Smooth muscle cell (in vitro differentiated cells): Measurements from ENCODE around the gene TMEM115. TPM values are rescaled to one million over a fixed set of nuclear protein-coding genes. Genes with fewer than 3 reads are reported as not detected.

Source experiments
- DNase-seq: peaks from one replicate; lab custom pipeline; 2025; ENCODE audit not compliant: unreplicated experiment; lab: John Stamatoyannopoulos, UW
- H2AFZ ChIP-seq: fragments of 200-600 bp; sonication (generic); 2 replicates; pipeline ENCODE4 v1.6.0; 2016; ENCODE audit warnings: antibody characterized with exemption, low read depth, mild to moderate bottlenecking
- H3F3A ChIP-seq: fragments of 200-600 bp; sonication (generic); 2 replicates; pipeline ENCODE4 v1.6.0; 2017; ENCODE audit warnings: antibody characterized with exemption, low read depth
- H3K27ac ChIP-seq: fragments of 200-600 bp; sonication (generic); 2 replicates; pipeline ENCODE4 v1.5.1; 2016; ENCODE audit warnings: low read depth, mild to moderate bottlenecking
- H3K27me3 ChIP-seq: fragments of 200-600 bp; sonication (generic); 2 replicates; pipeline ENCODE4 v1.6.1; 2016; ENCODE audit warnings: low read depth, mild to moderate bottlenecking
- H3K36me3 ChIP-seq: fragments of 200-600 bp; sonication (generic); 2 replicates; pipeline ENCODE4 v1.5.1; 2016; ENCODE audit warnings: low read depth
- H3K4me1 ChIP-seq: fragments of 200-600 bp; sonication (generic); 2 replicates; pipeline ENCODE4 v1.5.1; 2016; ENCODE audit warnings: low read depth
- H3K4me2 ChIP-seq: fragments of 200-600 bp; sonication (generic); 2 replicates; pipeline ENCODE4 v1.6.0; 2016; ENCODE audit warnings: mild to moderate bottlenecking
- H3K4me3 ChIP-seq: fragments of 200-600 bp; sonication (generic); 2 replicates; pipeline ENCODE4 v1.5.1; 2016; ENCODE audit warnings: mild to moderate bottlenecking
- H3K79me2 ChIP-seq: fragments of 200-600 bp; sonication (generic); 2 replicates; pipeline ENCODE4 v1.6.0; 2016; ENCODE audit warnings: low read depth, mild to moderate bottlenecking
- H3K9ac ChIP-seq: fragments of 200-600 bp; sonication (generic); 2 replicates; pipeline ENCODE4 v1.6.0; 2016; ENCODE audit warnings: low read depth
- H3K9me3 ChIP-seq: fragments of 200-600 bp; sonication (generic); replicated peaks from 2 replicates; pipeline ENCODE4 v1.5.1; 2016; ENCODE audit warnings: low read depth
- H4K20me1 ChIP-seq: fragments of 200-600 bp; sonication (generic); 2 replicates; pipeline ENCODE4 v1.6.0; 2016; ENCODE audit warnings: low read depth
- WGBS: methylation state at CpG from one replicate; pipeline ENCODE4 v1.1.7; 2016; ENCODE audit warnings: low lambda C conversion rate; 5-methylcytosine and 5-hydroxymethylcytosine counted together
- polyA plus RNA-seq: library from polyadenylated mRNA; unstranded; fragments of >200 nt; fragmentation: Nextera tagmentation; extraction: Ambion mirVana; gene quantifications from 2 replicates; pipeline ENCODE4 v1.2.1, GENCODE V29; 2016
- total RNA-seq: library from RNA; depleted of rRNA; stranded (reverse); fragments of >200 nt; gene quantifications from 2 replicates; pipeline ENCODE4 v1.2.3, GENCODE V29; 2014
- TF ChIP-seq, protein P1 (sequence below): fragments of 200-600 bp; sonication (generic); IDR thresholded peaks from 2 replicates; pipeline ENCODE4 v1.5.1; 2017; ENCODE audit warnings: borderline replicate concordance, mild to moderate bottlenecking, antibody characterized with exemption; ENCODE audit not compliant: insufficient read depth, poor library complexity, severe bottlenecking

The TMEM115 gene
- total and polyA plus RNA-seq, 2 experiments from 2014 or later, result 42.7 to 56.6 TPM

- H3K36me3 ChIP-seq, result no peaks in the 10 kb centered on the region
- peak overlapping the region; percentile 70 for H3K9ac ChIP-seq
- 48% methylated on average over 7 of the region's 7 CpGs for WGBS
- TF ChIP-seq, protein P1, sequence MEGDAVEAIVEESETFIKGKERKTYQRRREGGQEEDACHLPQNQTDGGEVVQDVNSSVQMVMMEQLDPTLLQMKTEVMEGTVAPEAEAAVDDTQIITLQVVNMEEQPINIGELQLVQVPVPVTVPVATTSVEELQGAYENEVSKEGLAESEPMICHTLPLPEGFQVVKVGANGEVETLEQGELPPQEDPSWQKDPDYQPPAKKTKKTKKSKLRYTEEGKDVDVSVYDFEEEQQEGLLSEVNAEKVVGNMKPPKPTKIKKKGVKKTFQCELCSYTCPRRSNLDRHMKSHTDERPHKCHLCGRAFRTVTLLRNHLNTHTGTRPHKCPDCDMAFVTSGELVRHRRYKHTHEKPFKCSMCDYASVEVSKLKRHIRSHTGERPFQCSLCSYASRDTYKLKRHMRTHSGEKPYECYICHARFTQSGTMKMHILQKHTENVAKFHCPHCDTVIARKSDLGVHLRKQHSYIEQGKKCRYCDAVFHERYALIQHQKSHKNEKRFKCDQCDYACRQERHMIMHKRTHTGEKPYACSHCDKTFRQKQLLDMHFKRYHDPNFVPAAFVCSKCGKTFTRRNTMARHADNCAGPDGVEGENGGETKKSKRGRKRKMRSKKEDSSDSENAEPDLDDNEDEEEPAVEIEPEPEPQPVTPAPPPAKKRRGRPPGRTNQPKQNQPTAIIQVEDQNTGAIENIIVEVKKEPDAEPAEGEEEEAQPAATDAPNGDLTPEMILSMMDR, result no peak
- H3K4me1 ChIP-seq, result peaks cover 17% of the 10 kb centered on the region
- peak overlapping the region; percentile 94 for H3K4me2 ChIP-seq
- peak overlapping the region; percentile 81 for H3K4me3 ChIP-seq
- no peak for DNase-seq
- H3K27me3 ChIP-seq, result no peaks in the 10 kb centered on the region
- H3F3A ChIP-seq, result peaks cover 9% of the 10 kb centered on the region
- H3K9me3 ChIP-seq, result no peaks in the 10 kb centered on the region
- H3K27ac ChIP-seq, result peak overlapping the region; percentile 64
- H3K79me2 ChIP-seq, result peaks cover 22% of the 10 kb centered on the region
- peaks cover 4% of the 10 kb centered on the region for H4K20me1 ChIP-seq
- peak overlapping the region; percentile 71 for H2AFZ ChIP-seq
These were observed 9.2 kb downstream of the TMEM115 start for GRCh38 chr3:50350213-50350526.

DNA sequence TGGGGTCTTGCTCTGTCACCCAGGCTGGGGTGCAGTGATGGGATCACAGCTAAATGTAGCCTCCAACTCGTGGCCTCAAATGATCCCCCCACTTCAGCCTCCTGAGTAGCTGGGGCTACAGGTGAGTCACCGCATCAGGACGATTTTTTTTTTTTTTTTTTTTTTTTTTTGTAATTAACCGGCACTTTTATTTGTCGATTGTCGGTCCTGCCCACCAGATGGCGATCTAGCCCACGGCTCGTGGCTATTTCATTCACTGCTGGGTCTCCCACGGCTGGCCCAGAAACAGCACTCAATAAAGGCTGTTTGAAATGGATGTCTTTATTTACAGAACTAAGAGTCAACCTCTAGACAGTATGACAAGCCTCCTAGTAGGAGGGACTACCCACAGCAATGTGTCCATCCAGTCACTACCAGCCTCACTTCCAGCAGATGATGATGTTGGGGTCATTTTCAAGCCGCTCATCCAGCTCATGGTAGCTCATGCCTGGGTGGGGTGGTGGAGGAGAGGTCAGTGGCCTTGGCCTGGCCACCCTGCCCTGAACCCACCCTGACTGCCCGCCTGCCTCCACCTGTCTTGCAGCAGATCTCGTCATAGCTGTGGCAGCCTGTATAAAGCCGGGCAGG lies 12.0 kb downstream of the TMEM115 start:
- Histone ChIP-seq H3K4me3 (no peak overlapping the region), H3K79me2 (peaks cover 22% of the 10 kb centered on the region), H3K4me1 (peaks cover 18% of the 10 kb centered on the region), H3K9me3 (no peaks in the 10 kb centered on the region), H3K27ac (no peak overlapping the region), H2AFZ (no peak overlapping the region), H3K27me3 (no peaks in the 10 kb centered on the region), H3K9ac (no peak overlapping the region), H3K36me3 (no peaks in the 10 kb centered on the region), H3F3A (peaks cover 9% of the 10 kb centered on the region), H4K20me1 (no peaks in the 10 kb centered on the region), H3K4me2 (no peak overlapping the region)
- 24% methylated on average over 13 of the region's 14 CpGs for WGBS
- TF ChIP-seq, protein P1, result peak; percentile 56
- peak; percentile 20 for DNase-seq

- Histone ChIP-seq H3K4me2 (peak within 1 kb of the TSS; percentile 84), H3K9me3 (no peaks in the 10 kb centered on the region), H3K27me3 (peaks cover 8% of the 10 kb centered on the region), H3K27ac (no peak within 1 kb of the TSS), H3K4me3 (peak within 1 kb of the TSS; percentile 49), H3K9ac (no peak within 1 kb of the TSS), H3F3A (peaks cover 9% of the 10 kb centered on the region), H2AFZ (peak within 1 kb of the TSS; percentile 26), H3K4me1 (peaks cover 14% of the 10 kb centered on the region), H3K79me2 (peaks cover 14% of the 10 kb centered on the region), H3K36me3 (no peaks in the 10 kb centered on the region), H4K20me1 (no peaks in the 10 kb centered on the region)
- TF ChIP-seq, protein P1, result no peak
- WGBS, result 16% methylated on average over 38 of the region's 45 CpGs
- peak; percentile 20 for DNase-seq
These were observed 13.6 kb downstream of the TMEM115 start, which contains the start of gene ZMYND10 for GRCh38 chr3:50345586-50346234. ZMYND10 (minus strand) TSS chr3:50345732; CDS start chr3:50345579, 153 bp downstream.
